Nephron (organoid): ENCODE results near the gene STOX2.

Experiments
- H3K27ac Mint-ChIP-seq, 3 experiments: 2 replicates each; pipeline ENCODE4 v1.8.0; 2020; ENCODE audit warnings: mixed read lengths in 3 of 3, mild to moderate bottlenecking in 2 of 3, moderate library complexity in 1 of 3
- H3K27me3 Mint-ChIP-seq: 2 replicates; pipeline ENCODE4 v1.8.0; 2021; ENCODE audit warnings: low read depth, mild to moderate bottlenecking, moderate library complexity, mixed read lengths
- H3K36me3 Mint-ChIP-seq: 2 replicates; pipeline ENCODE4 v1.8.0; 2020; ENCODE audit warnings: low read depth, mixed read lengths
- H3K4me1 Mint-ChIP-seq: 2 replicates; pipeline ENCODE4 v1.8.0; 2020; ENCODE audit warnings: mixed read lengths
- H3K4me3 Mint-ChIP-seq, 3 experiments: 2 replicates each; pipeline ENCODE4 v1.8.0; 2020; ENCODE audit warnings: mild to moderate bottlenecking in 3 of 3, mixed read lengths in 3 of 3, moderate library complexity in 2 of 3
- H3K9me3 Mint-ChIP-seq: 2 replicates; pipeline ENCODE4 v1.8.0; 2020; ENCODE audit warnings: mixed read lengths
- CTCF ChIP-seq, 3 experiments: fragments of 200-600 bp; sonication (generic); IDR thresholded peaks; one replicate each; pipeline ENCODE4 v1.5.0; 2021; ENCODE audit warnings: antibody characterized with exemption in 3 of 3; ENCODE audit not compliant: unreplicated experiment in 3 of 3

Gene STOX2

GRCh38 chr4:183920512-183920911 lies 15.4 kb downstream of the STOX2 start:
- no peak overlapping the region for H3K4me3 Mint-ChIP-seq
- no peaks in the 10 kb centered on the region for H3K4me1 Mint-ChIP-seq
- no peak for TF ChIP-seq CTCF (IDR thresholded peaks at IDR 0.05; ENCODE audit: unreplicated experiment in 3 of 3)
- H3K36me3 Mint-ChIP-seq = peaks cover 15% of the 10 kb centered on the region
- no peaks in the 10 kb centered on the region for H3K9me3 Mint-ChIP-seq
- no peak overlapping the region for H3K27ac Mint-ChIP-seq
- no peaks in the 10 kb centered on the region for H3K27me3 Mint-ChIP-seq

- Mint-ChIP-seq H3K9me3 (no peaks in the 10 kb centered on the region), H3K27ac (no peak overlapping the region), H3K4me3 (no peak overlapping the region), H3K27me3 (no peaks in the 10 kb centered on the region), H3K4me1 (no peaks in the 10 kb centered on the region), H3K36me3 (peaks cover 12% of the 10 kb centered on the region)
- TF ChIP-seq CTCF (IDR thresholded peaks at IDR 0.05; ENCODE audit: unreplicated experiment in 3 of 3) = no peak
These were observed 16.2 kb downstream of the STOX2 start for GRCh38 chr4:183921335-183921734.

GRCh38 chr4:183924362-183925044 lies 19.4 kb downstream of the STOX2 start:
- H3K27ac Mint-ChIP-seq = no peak overlapping the region
- H3K4me3 Mint-ChIP-seq = no peak overlapping the region
- no peak for TF ChIP-seq CTCF (IDR thresholded peaks at IDR 0.05; ENCODE audit: unreplicated experiment in 3 of 3)
- peaks cover 12% of the 10 kb centered on the region for H3K36me3 Mint-ChIP-seq
- H3K4me1 Mint-ChIP-seq = no peaks in the 10 kb centered on the region
- no peaks in the 10 kb centered on the region for H3K27me3 Mint-ChIP-seq
- H3K9me3 Mint-ChIP-seq = no peaks in the 10 kb centered on the region

GRCh38 chr4:183926950-183927349 lies 21.8 kb downstream of the STOX2 start:
- Mint-ChIP-seq H3K4me1 (no peaks in the 10 kb centered on the region), H3K27me3 (no peaks in the 10 kb centered on the region), H3K9me3 (no peaks in the 10 kb centered on the region), H3K27ac (no peak overlapping the region), H3K4me3 (no peak overlapping the region), H3K36me3 (peaks cover 9% of the 10 kb centered on the region)
- TF ChIP-seq CTCF (IDR thresholded peaks at IDR 0.05; ENCODE audit: unreplicated experiment in 3 of 3) = no peak

GRCh38 chr4:183932576-183932975 lies 27.5 kb downstream of the STOX2 start:
- Mint-ChIP-seq H3K4me3 (no peak overlapping the region), H3K4me1 (peaks cover 10% of the 10 kb centered on the region), H3K36me3 (no peaks in the 10 kb centered on the region), H3K9me3 (no peaks in the 10 kb centered on the region), H3K27ac (no peak overlapping the region), H3K27me3 (no peaks in the 10 kb centered on the region)
- no peak for TF ChIP-seq CTCF (IDR thresholded peaks at IDR 0.05; ENCODE audit: unreplicated experiment in 3 of 3)

GRCh38 chr4:183934761-183935160 lies 29.7 kb downstream of the STOX2 start:
- no peak for TF ChIP-seq CTCF (IDR thresholded peaks at IDR 0.05; ENCODE audit: unreplicated experiment in 3 of 3)
- Mint-ChIP-seq H3K36me3 (peaks cover 5% of the 10 kb centered on the region), H3K4me1 (peaks cover 10% of the 10 kb centered on the region), H3K4me3 (no peak overlapping the region), H3K9me3 (no peaks in the 10 kb centered on the region), H3K27me3 (no peaks in the 10 kb centered on the region), H3K27ac (no peak overlapping the region)
